GM19324 (cell line): ENCODE data around the gene GCN1.
A peak's percentile ranks its signal among the peaks of the same experiment; 100 is the strongest.

Experiments
- ATAC-seq: cut with Tn5 transposase; IDR thresholded peaks from one replicate; pipeline ENCODE4 v1.9.1; 2021; ENCODE audit warnings: mild to moderate bottlenecking, moderate library complexity; ENCODE audit not compliant: unreplicated experiment, low FRiP score

Gene GCN1

GRCh38 chr12:120230326-120230973 is 35.9 kb upstream of the GCN1 start:
- no peak for ATAC-seq

GRCh38 chr12:120229487-120230325 is 35.2 kb upstream of the GCN1 start:
- ATAC-seq, result no peak

- ATAC-seq, result no peak
These were observed 34.6 kb upstream of the GCN1 start for GRCh38 chr12:120229071-120229486.

- ATAC-seq, result peak; percentile 61
These were observed 34.0 kb upstream of the GCN1 start for GRCh38 chr12:120228291-120229070.

GRCh38 chr12:120228041-120228290 is 33.5 kb upstream of the GCN1 start:
- ATAC-seq, result no peak

- ATAC-seq, result no peak
These were observed 32.9 kb upstream of the GCN1 start for GRCh38 chr12:120227233-120228040.

- no peak for ATAC-seq
These were observed 31.5 kb upstream of the GCN1 start for GRCh38 chr12:120225852-120226640.

- no peak for ATAC-seq
These were observed 30.7 kb upstream of the GCN1 start for GRCh38 chr12:120225200-120225558.

- ATAC-seq, result no peak
These were observed 30.0 kb upstream of the GCN1 start for GRCh38 chr12:120224304-120225199.

- no peak for ATAC-seq
These were observed 29.2 kb upstream of the GCN1 start for GRCh38 chr12:120223458-120224303.

- ATAC-seq, result no peak
These were observed 27.8 kb upstream of the GCN1 start for GRCh38 chr12:120222288-120222832.

GRCh38 chr12:120221576-120221900 is 27.0 kb upstream of the GCN1 start:
- ATAC-seq, result no peak

GRCh38 chr12:120220838-120221575 is 26.5 kb upstream of the GCN1 start:
- no peak for ATAC-seq

GRCh38 chr12:120218680-120219606 is 24.4 kb upstream of the GCN1 start:
- no peak for ATAC-seq

GRCh38 chr12:120216742-120217605 is 22.5 kb upstream of the GCN1 start:
- ATAC-seq, result no peak
